ENCODE measurements around the gene NPRL2. TPM values are rescaled to one million over a fixed set of nuclear protein-coding genes. Genes with fewer than 3 reads are reported as not detected.

The NPRL2 gene
- total and polyA plus RNA-seq, 9 of the 15 experiments (the other 6 are each of a cell fraction or from before 2014, with no cell fraction given) = 17.4 to 40.4 (median 24.4) TPM

- TF ChIP-seq, protein P1, sequence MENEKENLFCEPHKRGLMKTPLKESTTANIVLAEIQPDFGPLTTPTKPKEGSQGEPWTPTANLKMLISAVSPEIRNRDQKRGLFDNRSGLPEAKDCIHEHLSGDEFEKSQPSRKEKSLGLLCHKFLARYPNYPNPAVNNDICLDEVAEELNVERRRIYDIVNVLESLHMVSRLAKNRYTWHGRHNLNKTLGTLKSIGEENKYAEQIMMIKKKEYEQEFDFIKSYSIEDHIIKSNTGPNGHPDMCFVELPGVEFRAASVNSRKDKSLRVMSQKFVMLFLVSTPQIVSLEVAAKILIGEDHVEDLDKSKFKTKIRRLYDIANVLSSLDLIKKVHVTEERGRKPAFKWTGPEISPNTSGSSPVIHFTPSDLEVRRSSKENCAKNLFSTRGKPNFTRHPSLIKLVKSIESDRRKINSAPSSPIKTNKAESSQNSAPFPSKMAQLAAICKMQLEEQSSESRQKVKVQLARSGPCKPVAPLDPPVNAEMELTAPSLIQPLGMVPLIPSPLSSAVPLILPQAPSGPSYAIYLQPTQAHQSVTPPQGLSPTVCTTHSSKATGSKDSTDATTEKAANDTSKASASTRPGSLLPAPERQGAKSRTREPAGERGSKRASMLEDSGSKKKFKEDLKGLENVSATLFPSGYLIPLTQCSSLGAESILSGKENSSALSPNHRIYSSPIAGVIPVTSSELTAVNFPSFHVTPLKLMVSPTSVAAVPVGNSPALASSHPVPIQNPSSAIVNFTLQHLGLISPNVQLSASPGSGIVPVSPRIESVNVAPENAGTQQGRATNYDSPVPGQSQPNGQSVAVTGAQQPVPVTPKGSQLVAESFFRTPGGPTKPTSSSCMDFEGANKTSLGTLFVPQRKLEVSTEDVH (IDR thresholded peaks at IDR 0.05; ENCODE audit: low read depth, partially characterized antibody) = no peak
- no peak for TF ChIP-seq KLF10 (CRISPR knock-in tag; IDR thresholded peaks at IDR 0.05)
- TF ChIP-seq TEAD1 (CRISPR knock-in tag; IDR thresholded peaks at IDR 0.05) = peak in 1 of 2 experiments; percentile 72; a peak in 1 of 4 replicates
- TF ChIP-seq PHB2 (IDR thresholded peaks at IDR 0.05; ENCODE audit: low read depth) = no peak
- TF ChIP-seq ZNF644 (tag; IDR thresholded peaks at IDR 0.05; ENCODE audit: low read depth) = peak; percentile 97
- no peak for TF ChIP-seq ZBED1 (IDR thresholded peaks at IDR 0.05)
- TF ChIP-seq THAP7 (CRISPR knock-in tag; IDR thresholded peaks at IDR 0.05) = no peak
- TF ChIP-seq MTA1 (IDR thresholded peaks at IDR 0.05; ENCODE audit: borderline replicate concordance) = peak; percentile 23; the same call in 1 of the 2 replicates
- no peak for TF ChIP-seq RUNX1 (IDR thresholded peaks at IDR 0.05; ENCODE audit: low read depth)
- TF ChIP-seq ETV1 (tag; conservative IDR thresholded peaks at IDR 0.05; ENCODE audit: low read depth) = peak; percentile 28; the same call in 1 of the 2 replicates
- TF ChIP-seq SFPQ (IDR thresholded peaks at IDR 0.05; ENCODE audit: low read depth, low read length) = no peak
- TF ChIP-seq PCBP1 (IDR thresholded peaks at IDR 0.05; ENCODE audit: low read depth, low read length, poor library complexity, severe bottlenecking) = peak; percentile 51
- TF ChIP-seq STAT5B (CRISPR knock-in tag; IDR thresholded peaks at IDR 0.05) = no peak
- TF ChIP-seq FOXJ2 (tag; IDR thresholded peaks at IDR 0.05) = peak; percentile 80
- no peak for TF ChIP-seq PBX2 (CRISPR knock-in tag; IDR thresholded peaks at IDR 0.05; ENCODE audit: low read depth)
- no peak for TF ChIP-seq PBX2 (tag; conservative IDR thresholded peaks at IDR 0.05; ENCODE audit: low read depth)
- no peak for TF ChIP-seq PATZ1 (CRISPR knock-in tag; IDR thresholded peaks at IDR 0.05; ENCODE audit: borderline replicate concordance)
These were observed 8.6 kb upstream of the NPRL2 start, which contains the start of gene TMEM115 (continued) for GRCh38 chr3:50358911-50359759.

Measured in K562 (cell line).